MG63 (cell line): ENCODE data around the gene SMAP2. TPM values are rescaled to one million over a fixed set of nuclear protein-coding genes. Genes with fewer than 3 reads are reported as not detected.
A peak's percentile ranks its signal among the peaks of the same experiment; 100 is the strongest.

Source experiments
- DNase-seq: peaks from one replicate; pipeline ENCODE4 v3.0.0-alpha.2; 2020
- H3K27me3 ChIP-seq: fragments of 250-450 bp; sonication (Bioruptor Pico); 2 replicates; pipeline ENCODE4 v1.5.1; 2020; ENCODE audit warnings: mild to moderate bottlenecking, moderate library complexity
- H3K36me3 ChIP-seq: fragments of 250-450 bp; sonication (Bioruptor Pico); 2 replicates; pipeline ENCODE4 v1.5.1; 2020; ENCODE audit warnings: mild to moderate bottlenecking, moderate library complexity
- H3K4me3 ChIP-seq: fragments of 250-450 bp; sonication (Bioruptor Pico); 2 replicates; pipeline ENCODE4 v1.5.1; 2020; ENCODE audit warnings: mild to moderate bottlenecking, moderate library complexity
- H3K9me3 ChIP-seq: fragments of 250-450 bp; sonication (Bioruptor Pico); 2 replicates; pipeline ENCODE4 v1.5.1; 2020; ENCODE audit warnings: mild to moderate bottlenecking, moderate library complexity
- total RNA-seq: library from RNA; depleted of rRNA; stranded (reverse); fragments of >200 nt; shearing (Covaris generic); gene quantifications from 2 replicates; pipeline ENCODE4 v1.2.3, GENCODE V29; 2014; ENCODE audit warnings: low replicate concordance

Gene SMAP2
- total RNA-seq, 1 experiment from 2014 or later: 95.8 TPM

DNA sequence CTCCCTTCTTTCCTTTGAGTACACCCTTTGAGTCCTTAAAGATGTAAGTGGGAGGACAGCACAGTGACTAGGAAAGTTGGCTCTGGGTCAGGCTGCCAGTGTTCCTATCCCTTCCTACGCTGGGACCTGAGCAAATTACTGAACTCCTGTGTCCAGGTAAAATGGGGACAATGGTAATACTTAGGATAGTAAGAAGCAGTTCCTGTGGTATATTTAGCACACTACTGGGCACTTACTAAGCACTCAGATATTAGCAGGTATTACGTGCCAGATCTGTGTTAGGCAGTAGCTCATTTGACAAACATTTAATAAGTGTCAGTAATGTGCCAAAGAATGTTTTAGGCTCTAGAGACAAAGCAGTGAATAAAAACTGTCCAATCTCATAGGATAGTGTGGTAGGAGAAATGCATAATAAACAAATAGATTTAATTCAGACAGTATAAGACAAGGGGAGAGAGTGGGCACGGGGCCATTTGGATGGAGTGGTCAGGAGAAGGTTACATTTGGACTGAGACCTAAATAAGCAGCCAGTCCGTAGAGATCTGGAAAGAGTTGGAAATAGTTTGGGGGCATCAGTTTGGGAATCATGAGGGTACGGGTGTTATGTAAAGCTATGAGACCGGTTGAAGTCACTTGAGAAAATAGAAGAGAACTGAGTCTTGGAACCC is 50.6 kb downstream of the SMAP2 start:
- no peak for DNase-seq
- Histone ChIP-seq H3K9me3 (no peaks in the 10 kb centered on the region), H3K36me3 (peaks cover 75% of the 10 kb centered on the region), H3K4me3 (no peak overlapping the region), H3K27me3 (no peaks in the 10 kb centered on the region)

DNA sequence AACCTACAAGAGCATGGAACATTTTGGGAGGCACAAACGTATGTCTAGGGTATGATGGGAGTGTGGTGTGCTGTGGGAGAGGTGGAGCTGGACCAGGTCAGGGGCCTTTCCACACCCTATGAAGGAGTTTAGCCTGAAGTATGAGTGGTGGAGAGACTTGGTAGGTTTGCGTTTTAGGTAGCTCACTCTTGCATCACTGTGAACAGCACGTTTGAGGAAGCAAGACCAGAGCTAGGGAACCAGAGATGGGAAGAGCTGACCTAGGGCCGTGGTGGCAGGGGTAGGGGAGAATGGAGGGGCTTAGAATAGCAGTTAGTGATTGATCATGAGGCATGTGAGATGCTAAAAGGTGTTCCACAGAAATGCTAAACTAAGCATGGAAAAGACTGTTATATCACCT is 51.7 kb downstream of the SMAP2 start:
- no peak for DNase-seq
- peaks cover 67% of the 10 kb centered on the region for H3K36me3 ChIP-seq
- no peaks in the 10 kb centered on the region for H3K27me3 ChIP-seq
- no peak overlapping the region for H3K4me3 ChIP-seq
- H3K9me3 ChIP-seq: no peaks in the 10 kb centered on the region

DNA sequence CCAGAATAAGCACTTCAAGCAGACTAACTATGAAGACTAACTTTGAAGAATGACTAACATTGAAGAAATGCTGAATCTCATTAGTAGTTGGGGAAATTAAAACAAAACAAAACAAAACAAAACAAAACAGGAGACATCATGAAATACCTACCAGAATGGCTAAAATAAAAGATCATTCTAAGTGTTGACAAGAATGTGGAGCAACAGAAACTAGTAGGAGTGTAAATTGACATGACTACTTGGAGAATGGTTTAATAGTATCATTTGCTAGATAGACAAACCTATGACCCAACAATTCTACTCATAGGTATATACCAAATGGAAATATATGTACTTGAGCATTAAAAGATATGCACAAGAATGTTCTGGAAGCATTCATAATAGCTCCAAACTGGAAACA is 57.9 kb downstream of the SMAP2 start:
- Histone ChIP-seq H3K9me3 (no peaks in the 10 kb centered on the region), H3K4me3 (no peak overlapping the region), H3K27me3 (no peaks in the 10 kb centered on the region), H3K36me3 (peaks cover 9% of the 10 kb centered on the region)
- no peak for DNase-seq

- Histone ChIP-seq H3K9me3 (no peaks in the 10 kb centered on the region), H3K4me3 (no peak overlapping the region), H3K27me3 (no peaks in the 10 kb centered on the region), H3K36me3 (peaks cover 9% of the 10 kb centered on the region)
- no peak for DNase-seq
These were observed 59.3 kb downstream of the SMAP2 start for GRCh38 chr1:40432644-40433390.

- no peaks in the 10 kb centered on the region; the same call in 1 of the 2 replicates for H3K9me3 ChIP-seq
- no peak overlapping the region for H3K4me3 ChIP-seq
- no peaks in the 10 kb centered on the region for H3K27me3 ChIP-seq
- peak; percentile 80 for DNase-seq
- peaks cover 11% of the 10 kb centered on the region for H3K36me3 ChIP-seq
These were observed 61.9 kb downstream of the SMAP2 start for GRCh38 chr1:40435471-40435870.

GRCh38 chr1:40435876-40436275 is 62.3 kb downstream of the SMAP2 start:
- Histone ChIP-seq H3K9me3 (no peaks in the 10 kb centered on the region; the same call in 1 of the 2 replicates), H3K36me3 (peaks cover 11% of the 10 kb centered on the region), H3K4me3 (no peak overlapping the region), H3K27me3 (no peaks in the 10 kb centered on the region)
- DNase-seq: peak; percentile 62

GRCh38 chr1:40438391-40439015 is 65.0 kb downstream of the SMAP2 start:
- H3K27me3 ChIP-seq: no peaks in the 10 kb centered on the region
- no peak overlapping the region for H3K4me3 ChIP-seq
- no peak for DNase-seq
- H3K36me3 ChIP-seq: peaks cover 11% of the 10 kb centered on the region
- H3K9me3 ChIP-seq: no peaks in the 10 kb centered on the region; the same call in 1 of the 2 replicates

- Histone ChIP-seq H3K9me3 (no peaks in the 10 kb centered on the region; the same call in 1 of the 2 replicates), H3K36me3 (peaks cover 18% of the 10 kb centered on the region), H3K4me3 (no peak overlapping the region), H3K27me3 (no peaks in the 10 kb centered on the region)
- no peak for DNase-seq
These were observed 65.7 kb downstream of the SMAP2 start for GRCh38 chr1:40439247-40439646.

- DNase-seq: peak; percentile 94
- H3K36me3 ChIP-seq: peaks cover 39% of the 10 kb centered on the region
- H3K4me3 ChIP-seq: peak within 1 kb of the TSS; percentile 69
- H3K27me3 ChIP-seq: no peaks in the 10 kb centered on the region
- peaks cover 30% of the 10 kb centered on the region for H3K9me3 ChIP-seq
These were observed 76.4 kb downstream of the SMAP2 start, which contains the start of gene ZFP69B for GRCh38 chr1:40449684-40450494. Gene ZFP69B, plus strand, starts transcription at chr1:40450476. Its CDS starts 486 bp downstream, at chr1:40450962.

DNA sequence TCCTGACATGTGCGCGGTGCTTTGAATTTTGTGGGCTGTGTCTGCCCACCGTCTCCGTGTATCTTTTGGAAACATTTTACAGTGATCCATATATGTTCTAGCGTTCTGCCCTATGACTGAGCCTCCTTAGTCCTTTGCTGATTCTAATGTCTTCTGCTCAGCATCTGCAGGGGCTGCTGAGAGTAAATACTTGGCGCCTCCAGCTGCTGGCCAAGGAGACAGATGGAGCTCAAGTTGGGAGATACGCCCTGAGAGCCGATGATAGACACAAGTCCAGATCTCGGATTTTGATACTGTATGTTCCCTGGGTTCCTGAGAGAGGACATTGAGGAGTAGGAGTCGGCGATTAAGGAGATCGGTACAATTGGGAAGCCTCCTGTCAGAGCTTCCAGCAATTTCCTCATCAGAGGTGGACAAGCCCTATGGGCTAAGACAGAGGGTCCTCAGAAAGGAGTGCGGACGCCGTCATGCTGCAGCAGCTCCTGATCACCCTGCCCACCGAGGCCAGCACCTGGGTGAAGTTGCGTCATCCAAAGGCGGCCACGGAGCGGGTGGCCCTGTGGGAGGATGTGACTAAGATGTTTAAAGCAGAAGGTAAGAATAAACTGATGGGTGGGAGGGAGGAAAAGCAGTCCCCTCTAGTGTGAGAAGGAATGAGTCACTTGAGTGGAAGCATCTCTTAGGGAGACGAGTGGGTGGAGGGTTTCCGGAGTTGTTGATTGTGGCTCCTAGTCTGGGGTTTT is 77.1 kb downstream of the SMAP2 start:
- Histone ChIP-seq H3K4me3 (peak overlapping the region; percentile 69), H3K27me3 (no peaks in the 10 kb centered on the region)

DNA sequence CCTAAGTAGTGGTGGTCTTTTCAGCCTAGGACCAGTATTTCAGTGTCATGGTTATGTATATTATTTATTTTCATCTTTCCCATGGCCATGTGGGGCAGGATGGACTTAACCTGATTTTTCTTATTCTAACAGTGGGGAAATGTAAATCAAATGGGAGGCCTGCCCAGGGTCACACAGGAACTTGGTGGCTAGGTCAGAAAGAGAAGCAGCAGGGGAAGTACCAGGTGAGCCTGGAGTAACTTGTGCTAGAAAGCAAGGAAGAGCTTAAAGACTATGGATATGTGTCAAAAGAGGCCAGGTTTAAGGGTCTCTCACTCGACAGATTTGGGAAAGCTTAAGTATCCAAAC is 77.7 kb downstream of the SMAP2 start:
- Histone ChIP-seq H3K36me3 (peaks cover 41% of the 10 kb centered on the region), H3K4me3 (no peak overlapping the region), H3K9me3 (peaks cover 32% of the 10 kb centered on the region), H3K27me3 (no peaks in the 10 kb centered on the region)
- no peak for DNase-seq

More for the DNA sequence above, 77.1 kb downstream of the SMAP2 start:
- DNase-seq: peak; percentile 9
- H3K36me3 ChIP-seq: peaks cover 40% of the 10 kb centered on the region
- H3K9me3 ChIP-seq: peaks cover 34% of the 10 kb centered on the region

- Histone ChIP-seq H3K9me3 (peaks cover 43% of the 10 kb centered on the region), H3K27me3 (no peaks in the 10 kb centered on the region), H3K36me3 (peaks cover 69% of the 10 kb centered on the region), H3K4me3 (no peak overlapping the region)
- DNase-seq: no peak
These were observed 81.3 kb downstream of the SMAP2 start for GRCh38 chr1:40454873-40455272.

- Histone ChIP-seq H3K4me3 (no peak overlapping the region), H3K9me3 (peaks cover 76% of the 10 kb centered on the region), H3K36me3 (peaks cover 82% of the 10 kb centered on the region), H3K27me3 (no peaks in the 10 kb centered on the region)
- no peak for DNase-seq
These were observed 89.5 kb downstream of the SMAP2 start for GRCh38 chr1:40462956-40463590.

DNA sequence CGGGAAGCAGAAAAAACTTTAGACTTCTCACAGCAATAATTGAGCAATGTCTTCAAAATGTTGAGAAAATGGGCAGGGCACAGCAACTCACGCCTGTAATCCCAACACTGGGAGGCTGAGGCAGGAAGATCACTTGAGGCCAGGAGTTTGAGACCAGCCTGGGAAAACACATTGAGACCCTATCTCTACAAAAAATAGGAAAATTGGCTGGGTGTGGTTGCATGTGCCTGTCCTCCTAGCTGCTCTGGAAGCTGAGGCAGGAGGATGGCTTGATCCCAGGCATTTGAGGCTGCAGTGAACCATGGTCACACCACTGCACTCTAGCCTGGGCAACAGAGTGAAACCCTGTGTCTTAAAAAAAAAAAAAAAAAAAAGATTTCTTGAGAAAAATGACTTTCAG is 95.8 kb downstream of the SMAP2 start:
- DNase-seq: no peak
- no peaks in the 10 kb centered on the region for H3K27me3 ChIP-seq
- H3K4me3 ChIP-seq: no peak overlapping the region
- H3K36me3 ChIP-seq: peaks cover 44% of the 10 kb centered on the region
- H3K9me3 ChIP-seq: peaks cover 42% of the 10 kb centered on the region
